ENCODE data around the gene NOP58. TPM values are rescaled to one million over a fixed set of nuclear protein-coding genes. Genes with fewer than 3 reads are reported as not detected.
"Not testable (repeated sequence)": the region's sequence is repeated elsewhere in the genome, so short reads cannot be mapped to it uniquely, and the experiment has no call there.

NOP58 gene
- total RNA-seq, 1 donor from 2014 or later: 103 TPM

DNA sequence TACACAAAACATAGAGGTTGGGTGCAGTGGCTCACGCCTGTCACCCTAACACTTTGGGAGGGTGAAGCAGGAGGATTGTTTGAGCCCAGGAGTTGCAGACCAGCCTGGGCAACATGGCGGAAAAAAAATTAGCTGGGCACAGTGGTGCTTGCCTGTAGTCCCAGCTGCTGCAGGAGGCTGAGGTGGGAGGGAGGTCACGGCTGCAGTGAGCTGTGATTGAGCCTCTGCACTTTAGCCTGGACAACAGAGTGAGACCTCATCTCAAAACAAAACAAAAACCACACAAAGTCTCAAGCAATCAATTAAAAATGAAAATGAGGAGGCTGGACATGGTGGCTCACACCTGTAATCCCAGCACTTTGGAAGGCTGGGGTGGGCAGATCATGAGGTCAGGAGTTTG lies 4.9 kb downstream of the NOP58 start:
- Mint-ChIP-seq H3K9me3 (no peaks in the 10 kb centered on the region), H3K4me3 (peak overlapping the region; percentile 41), H3K27ac (ENCODE audit: unreplicated experiment) (no peak overlapping the region), H3K27me3 (ENCODE audit: low read depth) (no peaks in the 10 kb centered on the region), H3K4me1 (peaks cover 16% of the 10 kb centered on the region), H3K36me3 (ENCODE audit: low read depth) (no peaks in the 10 kb centered on the region)
- TF ChIP-seq, protein P1, sequence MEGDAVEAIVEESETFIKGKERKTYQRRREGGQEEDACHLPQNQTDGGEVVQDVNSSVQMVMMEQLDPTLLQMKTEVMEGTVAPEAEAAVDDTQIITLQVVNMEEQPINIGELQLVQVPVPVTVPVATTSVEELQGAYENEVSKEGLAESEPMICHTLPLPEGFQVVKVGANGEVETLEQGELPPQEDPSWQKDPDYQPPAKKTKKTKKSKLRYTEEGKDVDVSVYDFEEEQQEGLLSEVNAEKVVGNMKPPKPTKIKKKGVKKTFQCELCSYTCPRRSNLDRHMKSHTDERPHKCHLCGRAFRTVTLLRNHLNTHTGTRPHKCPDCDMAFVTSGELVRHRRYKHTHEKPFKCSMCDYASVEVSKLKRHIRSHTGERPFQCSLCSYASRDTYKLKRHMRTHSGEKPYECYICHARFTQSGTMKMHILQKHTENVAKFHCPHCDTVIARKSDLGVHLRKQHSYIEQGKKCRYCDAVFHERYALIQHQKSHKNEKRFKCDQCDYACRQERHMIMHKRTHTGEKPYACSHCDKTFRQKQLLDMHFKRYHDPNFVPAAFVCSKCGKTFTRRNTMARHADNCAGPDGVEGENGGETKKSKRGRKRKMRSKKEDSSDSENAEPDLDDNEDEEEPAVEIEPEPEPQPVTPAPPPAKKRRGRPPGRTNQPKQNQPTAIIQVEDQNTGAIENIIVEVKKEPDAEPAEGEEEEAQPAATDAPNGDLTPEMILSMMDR (conservative IDR thresholded peaks at IDR 0.05): no peak
- no peak for DNase-seq (ENCODE audit: low read depth, low spot score)

DNA sequence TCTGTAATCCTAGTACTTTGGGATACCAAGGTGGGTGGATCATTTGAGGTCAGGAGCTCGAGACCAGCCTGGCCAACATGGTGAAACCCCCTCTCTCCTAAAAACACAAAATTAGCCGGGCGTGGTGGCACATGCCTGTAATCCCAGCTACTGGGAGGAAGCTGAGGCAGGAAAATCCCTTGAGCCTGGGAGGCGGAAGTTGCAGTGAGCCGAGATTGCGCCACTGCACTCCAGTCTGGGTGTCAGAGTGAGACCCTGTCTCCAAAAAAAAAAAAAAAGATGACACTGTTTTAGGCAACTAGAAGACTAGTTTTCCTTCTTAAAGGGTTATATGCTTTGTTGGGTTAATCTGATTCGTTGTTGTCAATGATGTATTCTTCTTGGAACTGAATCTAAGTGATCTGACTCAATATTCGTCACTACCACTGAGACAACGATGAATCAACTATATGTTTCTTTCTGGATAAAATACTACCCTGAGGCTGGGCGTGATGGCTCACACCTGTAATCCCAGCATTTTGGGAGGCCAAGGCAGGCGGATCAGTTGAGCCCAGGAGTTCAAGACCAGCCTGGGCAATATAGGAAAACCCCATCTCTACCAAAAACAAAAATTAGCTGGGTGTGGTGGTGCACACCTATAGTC lies 10.6 kb downstream of the NOP58 start:
- H3K27me3 Mint-ChIP-seq (ENCODE audit: low read depth); H3K36me3 Mint-ChIP-seq (ENCODE audit: low read depth); H3K27ac Mint-ChIP-seq (ENCODE audit: unreplicated experiment); DNase-seq (ENCODE audit: low read depth, low spot score); H3K9me3 Mint-ChIP-seq; H3K4me1 Mint-ChIP-seq; H3K4me3 Mint-ChIP-seq: not testable (repeated sequence)

DNA sequence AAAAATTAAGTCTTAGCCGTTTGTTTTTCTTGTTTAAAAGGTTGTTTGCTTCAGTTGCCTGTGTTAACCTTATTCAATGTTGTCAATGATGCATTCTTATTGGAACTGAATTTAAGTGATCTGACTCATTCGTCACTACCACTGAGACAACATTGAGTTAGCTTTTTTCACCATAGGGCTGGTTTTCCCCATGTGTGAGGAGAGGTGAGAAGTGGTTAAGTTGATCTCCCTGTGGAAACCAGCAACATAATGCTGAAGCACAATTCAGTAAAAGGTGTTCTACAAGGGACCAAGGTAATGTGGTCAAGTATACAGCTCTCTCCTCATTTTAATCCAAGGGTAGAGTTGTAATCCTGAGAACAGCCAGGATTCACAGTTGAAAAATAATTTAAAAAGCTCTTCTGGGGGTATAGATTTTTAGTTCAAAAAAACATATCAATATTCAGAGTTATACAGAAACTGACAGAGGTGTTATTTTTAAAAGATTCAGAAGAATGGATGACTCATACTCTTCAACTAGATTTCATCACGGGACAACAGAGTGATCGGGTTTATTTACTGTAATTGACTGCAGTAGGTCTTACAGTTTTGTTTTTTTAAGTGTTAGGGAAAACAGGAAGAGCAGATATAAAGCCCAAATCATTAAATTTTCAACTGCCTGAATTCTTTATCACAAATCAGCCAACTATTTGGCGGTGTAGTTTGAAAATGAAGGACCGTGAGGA lies 12.6 kb downstream of the NOP58 start:
- Mint-ChIP-seq H3K4me3 (no peak overlapping the region), H3K9me3 (no peaks in the 10 kb centered on the region), H3K27me3 (ENCODE audit: low read depth) (no peaks in the 10 kb centered on the region), H3K4me1 (peaks cover 3% of the 10 kb centered on the region), H3K36me3 (ENCODE audit: low read depth) (peaks cover 3% of the 10 kb centered on the region), H3K27ac (ENCODE audit: unreplicated experiment) (no peak overlapping the region)
- TF ChIP-seq, protein P1 (conservative IDR thresholded peaks at IDR 0.05): no peak
- no peak for DNase-seq (ENCODE audit: low read depth, low spot score)

DNA sequence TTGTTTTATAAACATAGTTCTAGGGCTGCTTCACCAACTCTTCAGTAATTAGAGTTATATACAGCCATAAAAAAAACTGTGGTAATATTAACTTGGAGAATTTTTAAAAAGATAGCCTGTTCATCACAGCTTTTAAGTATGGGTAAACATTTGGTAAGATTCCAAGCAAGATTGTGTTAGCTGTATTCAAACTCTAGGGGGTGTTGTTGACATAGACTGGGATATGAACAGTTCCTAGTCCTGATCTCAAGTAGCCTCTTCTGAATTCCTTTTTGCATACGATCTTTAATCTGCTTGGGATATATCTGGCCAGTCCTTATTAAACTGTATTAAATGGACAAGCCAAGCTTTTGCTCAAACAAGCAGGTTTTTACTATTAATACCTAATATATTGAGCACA lies 13.4 kb downstream of the NOP58 start:
- H3K36me3 Mint-ChIP-seq (ENCODE audit: low read depth): peaks cover 3% of the 10 kb centered on the region
- TF ChIP-seq, protein P1 (conservative IDR thresholded peaks at IDR 0.05): peak; percentile 62
- H3K27ac Mint-ChIP-seq (ENCODE audit: unreplicated experiment): no peak overlapping the region
- no peak overlapping the region for H3K4me3 Mint-ChIP-seq
- H3K4me1 Mint-ChIP-seq: peaks cover 3% of the 10 kb centered on the region
- no peaks in the 10 kb centered on the region for H3K27me3 Mint-ChIP-seq (ENCODE audit: low read depth)
- no peak for DNase-seq (ENCODE audit: low read depth, low spot score)
- H3K9me3 Mint-ChIP-seq: no peaks in the 10 kb centered on the region

DNA sequence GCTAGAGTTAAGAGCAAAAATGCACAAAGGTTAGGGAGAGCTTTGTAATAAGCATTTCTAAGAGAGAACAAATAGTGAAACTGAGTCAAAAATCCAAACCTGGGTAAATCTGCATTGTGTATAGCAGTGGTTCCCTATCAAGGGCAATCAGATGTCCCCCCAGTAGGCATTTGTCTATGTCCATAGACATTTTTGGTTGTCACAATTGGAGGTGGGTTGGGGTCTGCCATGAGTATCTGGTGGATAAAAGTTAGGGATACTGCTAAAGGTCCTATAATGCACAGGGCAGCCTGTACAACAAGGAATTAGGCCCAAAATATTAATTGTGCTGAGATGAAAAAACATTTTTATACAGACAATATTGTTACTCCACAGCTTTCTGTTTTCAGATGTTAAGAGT lies 21.0 kb downstream of the NOP58 start:
- no peak for DNase-seq (ENCODE audit: low read depth, low spot score)
- TF ChIP-seq, protein P1 (conservative IDR thresholded peaks at IDR 0.05): no peak
- Mint-ChIP-seq H3K27me3 (ENCODE audit: low read depth) (no peaks in the 10 kb centered on the region), H3K36me3 (ENCODE audit: low read depth) (peaks cover 12% of the 10 kb centered on the region), H3K27ac (ENCODE audit: unreplicated experiment) (no peak overlapping the region), H3K4me3 (no peak overlapping the region), H3K4me1 (no peaks in the 10 kb centered on the region), H3K9me3 (no peaks in the 10 kb centered on the region)

Data from neural crest cell (in vitro differentiated cells).